GM19025 (cell line): Measurements from ENCODE around the gene PABPN1L.

Source experiments
- ATAC-seq: cut with Tn5 transposase; IDR thresholded peaks from one replicate; pipeline ENCODE4 v1.9.1; 2021; ENCODE audit warnings: mild to moderate bottlenecking, low read depth, moderate library complexity; ENCODE audit not compliant: unreplicated experiment

PABPN1L gene, protein sequence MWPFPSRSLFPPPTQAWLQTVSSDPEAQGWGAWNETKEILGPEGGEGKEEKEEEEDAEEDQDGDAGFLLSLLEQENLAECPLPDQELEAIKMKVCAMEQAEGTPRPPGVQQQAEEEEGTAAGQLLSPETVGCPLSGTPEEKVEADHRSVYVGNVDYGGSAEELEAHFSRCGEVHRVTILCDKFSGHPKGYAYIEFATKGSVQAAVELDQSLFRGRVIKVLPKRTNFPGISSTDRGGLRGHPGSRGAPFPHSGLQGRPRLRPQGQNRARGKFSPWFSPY

DNA sequence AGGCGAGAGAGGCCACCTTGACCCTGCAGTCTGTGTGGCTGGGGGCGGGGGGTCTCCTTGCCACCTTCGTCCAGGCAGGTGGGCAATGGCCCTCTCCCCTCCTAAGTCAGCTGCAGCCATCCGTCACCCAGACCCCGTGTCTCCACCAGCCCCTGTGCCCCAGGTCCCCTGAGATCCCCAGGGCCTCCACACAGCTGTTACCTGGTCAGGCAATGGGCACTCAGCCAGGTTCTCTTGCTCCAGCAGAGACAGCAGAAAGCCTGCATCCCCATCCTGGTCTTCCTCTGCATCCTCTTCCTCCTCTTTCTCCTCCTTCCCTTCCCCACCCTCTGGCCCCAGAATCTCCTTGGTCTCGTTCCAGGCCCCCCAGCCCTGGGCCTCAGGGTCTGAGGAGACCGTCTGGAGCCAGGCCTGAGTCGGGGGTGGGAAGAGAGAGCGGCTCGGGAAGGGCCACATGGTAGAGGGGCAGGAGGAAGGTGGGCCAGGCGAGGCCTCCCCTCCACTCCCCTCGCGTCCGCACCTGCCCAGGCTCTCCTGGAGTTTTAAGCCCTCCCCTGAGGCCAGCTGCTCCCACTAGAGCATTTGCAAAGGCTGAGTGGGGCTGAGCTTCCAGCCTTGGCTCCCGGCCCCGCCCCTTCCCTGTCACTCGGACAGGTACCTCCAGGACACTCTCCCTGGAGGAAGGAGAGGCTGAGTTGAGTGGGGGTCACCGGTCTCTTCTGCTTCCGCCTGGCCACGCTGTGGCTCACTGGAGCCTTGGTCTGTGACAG is at the start of gene PABPN1L:
TSS of gene PABPN1L (minus strand) at position 510 of the 770 bp plus-strand sequence. CDS start at position 456, 54 bp downstream.
- no peak for ATAC-seq

DNA sequence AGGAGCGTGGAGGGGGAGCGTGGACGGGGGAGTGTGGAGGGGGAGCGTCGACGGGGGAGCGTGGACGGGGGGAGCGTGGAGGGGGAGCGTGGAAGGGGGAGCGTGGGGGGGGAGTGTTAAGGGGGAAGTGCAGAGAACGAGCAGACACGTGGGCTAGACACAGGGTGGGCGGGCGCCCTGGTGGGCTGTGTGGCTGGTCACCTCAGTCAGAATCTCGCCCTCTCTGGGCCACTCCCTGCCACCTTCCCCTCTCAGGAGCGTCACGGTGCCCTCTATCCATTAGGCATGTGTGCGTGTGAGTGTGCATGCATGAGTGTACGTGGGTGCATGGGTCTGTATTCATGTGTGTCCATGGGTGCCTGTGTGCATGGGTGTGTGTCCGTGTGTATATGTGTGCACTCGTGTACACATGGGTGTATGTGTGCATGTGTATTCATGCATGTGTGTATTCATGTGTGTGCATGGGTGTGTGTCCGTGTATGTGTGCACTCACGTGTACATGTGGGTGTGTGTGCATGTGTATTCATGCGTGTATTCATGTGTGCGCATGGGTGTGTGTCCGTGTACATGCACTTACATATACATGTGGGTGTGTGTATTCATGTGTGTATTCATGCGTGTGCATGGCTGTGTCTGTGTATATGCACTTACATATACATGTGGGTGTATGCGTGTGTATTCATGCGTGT is 49.3 kb upstream of the PABPN1L start:
- ATAC-seq = no peak

DNA sequence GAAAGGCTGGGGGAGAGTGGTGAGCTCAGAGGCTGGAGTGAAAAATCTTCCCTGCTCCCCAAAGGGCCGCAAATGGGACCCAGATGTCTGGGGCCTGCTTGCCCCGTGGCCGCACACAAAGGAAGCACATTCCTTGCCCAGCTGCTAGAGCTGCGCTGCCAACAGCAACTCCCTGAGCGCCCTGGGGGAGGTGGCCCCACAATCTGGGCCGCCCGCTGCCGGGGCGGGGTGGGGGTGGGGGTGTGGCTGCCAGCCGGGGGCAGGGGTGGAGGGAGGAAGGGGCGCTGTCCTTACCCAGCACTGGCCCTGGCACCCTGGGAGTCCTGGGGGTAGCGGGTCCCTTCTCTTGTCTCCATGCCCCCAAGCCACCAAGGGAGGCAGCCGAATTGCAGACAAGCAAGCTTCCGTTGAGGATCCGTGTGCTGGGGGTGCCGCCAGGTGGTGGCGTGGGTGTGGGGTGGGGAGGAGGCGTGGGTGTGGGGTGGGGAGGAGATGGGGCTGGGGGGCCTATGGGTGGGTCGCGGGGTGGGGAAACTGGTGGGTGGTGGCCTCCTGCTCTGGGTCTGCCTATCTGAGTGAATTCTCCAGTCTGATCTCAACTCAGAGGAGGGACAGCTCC is 48.4 kb upstream of the PABPN1L start:
- no peak for ATAC-seq

DNA sequence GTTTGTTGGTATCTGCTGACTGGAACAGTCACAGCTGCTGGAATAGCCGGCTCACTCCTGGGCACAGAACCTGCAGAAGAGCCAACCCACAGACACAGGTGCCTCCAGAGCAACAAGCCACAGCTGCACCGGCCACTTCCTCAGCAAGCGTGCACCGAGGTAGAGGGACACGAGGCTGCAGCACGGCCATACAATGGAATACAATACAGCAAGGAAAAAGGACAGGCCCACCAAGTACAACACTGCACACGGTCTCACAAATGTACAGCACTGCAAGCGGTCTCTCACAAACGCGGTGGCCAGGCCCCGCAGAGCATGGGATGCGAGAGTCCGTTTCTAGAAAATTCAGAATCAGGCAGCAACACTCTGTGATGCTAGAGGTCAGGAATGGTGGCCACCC is 47.4 kb upstream of the PABPN1L start:
- ATAC-seq = no peak

DNA sequence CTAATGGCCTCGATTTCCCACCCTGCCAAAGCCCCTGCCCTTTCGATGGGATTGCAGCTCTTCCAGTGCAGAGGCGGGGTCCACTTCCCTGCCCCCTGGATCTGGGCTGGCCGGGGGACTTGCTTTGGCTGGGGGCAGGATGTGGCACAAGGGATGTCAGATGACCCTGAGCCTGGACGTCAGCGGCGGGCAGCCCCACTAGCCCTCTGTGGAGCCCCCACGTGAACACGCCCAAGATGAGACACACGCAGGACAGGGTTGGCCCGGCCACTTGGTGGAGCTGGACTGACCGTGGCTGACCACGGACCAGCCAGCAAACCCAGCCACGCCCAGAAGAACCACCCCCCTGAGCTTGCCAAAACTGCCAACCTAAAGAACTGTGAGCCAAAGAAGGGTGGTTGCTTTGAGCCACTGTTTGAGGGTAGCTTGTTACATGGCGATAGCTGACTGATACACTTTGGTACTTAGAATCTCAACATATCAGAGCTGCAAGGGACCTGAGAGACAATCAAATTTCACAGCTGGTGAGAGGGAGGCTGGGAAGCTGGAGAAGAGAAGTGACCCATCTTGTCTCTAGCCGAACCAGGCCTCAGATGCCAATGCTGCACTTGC is 46.6 kb upstream of the PABPN1L start:
- no peak for ATAC-seq

DNA sequence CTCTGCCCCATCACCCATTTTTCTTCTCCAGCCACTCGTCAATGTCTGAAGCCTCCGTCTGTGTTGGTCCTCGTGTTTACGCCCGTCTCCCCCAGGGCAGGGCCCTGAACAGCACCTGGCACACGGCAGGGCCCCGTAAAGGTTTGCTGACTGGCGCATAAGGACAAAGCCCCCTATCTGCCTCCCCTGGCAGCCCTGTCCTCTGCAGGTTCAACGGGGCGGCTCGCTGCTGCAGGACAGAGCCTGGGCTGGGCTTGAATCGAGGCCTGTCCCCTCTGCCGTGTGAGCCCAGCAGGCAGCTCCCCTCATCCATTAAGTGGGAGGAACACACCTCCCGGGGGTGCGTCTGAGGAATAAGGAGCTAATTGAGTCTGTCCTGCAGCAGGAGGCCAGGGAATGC is 46.1 kb upstream of the PABPN1L start:
- no peak for ATAC-seq

DNA sequence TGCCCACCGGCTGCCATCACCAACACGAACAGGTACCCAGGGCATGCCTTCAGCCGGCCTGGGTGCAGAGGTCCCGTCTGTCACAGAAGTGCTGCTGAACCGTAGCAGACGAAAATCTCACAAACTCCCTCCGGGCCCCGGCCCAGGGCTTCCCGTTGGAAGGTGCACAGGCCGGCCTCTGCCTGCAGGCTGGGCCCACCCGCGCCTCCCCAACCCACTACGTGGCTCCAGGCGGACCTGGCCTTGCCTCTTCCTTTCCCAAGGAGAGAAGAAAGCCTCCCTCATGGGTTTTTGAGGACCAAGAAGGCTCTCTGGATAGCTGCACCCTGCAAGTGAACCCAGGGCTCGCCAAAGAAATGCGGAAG is 45.5 kb upstream of the PABPN1L start:
- ATAC-seq = no peak

DNA sequence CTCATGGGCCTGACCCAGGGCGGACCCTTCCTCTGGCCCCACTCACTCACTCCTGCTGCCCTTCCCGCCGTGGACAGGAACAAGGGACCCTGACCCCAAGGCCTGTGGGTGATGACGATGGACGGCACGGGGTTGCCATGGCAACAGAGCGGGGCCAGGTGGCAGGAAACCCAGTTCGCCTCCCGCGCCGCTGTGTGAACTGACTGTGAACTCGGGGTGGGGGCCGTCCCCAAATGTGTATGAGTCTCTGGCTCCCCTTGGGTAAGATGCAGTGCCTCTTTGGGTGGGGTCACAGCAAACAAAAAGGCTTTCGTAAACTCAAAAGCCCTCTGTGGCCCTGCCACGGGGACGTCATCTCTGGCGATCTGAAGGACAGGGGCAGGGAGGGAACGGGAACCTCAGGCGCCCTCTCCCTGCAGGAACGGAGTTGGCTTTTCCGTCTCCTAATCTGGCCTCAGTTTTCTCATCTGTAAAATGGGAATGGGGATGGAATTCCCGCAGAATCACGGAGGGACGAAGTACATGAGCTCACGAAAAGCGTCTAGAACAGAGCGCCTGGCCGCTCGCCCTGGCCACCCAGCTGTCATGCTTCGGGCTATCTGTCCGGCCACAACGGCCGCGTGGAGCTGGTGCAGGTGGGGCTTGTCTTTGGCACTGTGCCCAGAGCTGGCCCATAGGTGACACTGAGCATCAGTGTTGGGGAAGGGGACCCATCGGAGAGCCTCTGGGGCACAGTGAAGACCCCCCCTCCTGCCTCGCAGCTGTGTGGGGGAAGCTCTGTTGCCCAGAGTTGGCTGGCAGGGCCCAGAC is 44.9 kb upstream of the PABPN1L start:
- ATAC-seq = no peak

DNA sequence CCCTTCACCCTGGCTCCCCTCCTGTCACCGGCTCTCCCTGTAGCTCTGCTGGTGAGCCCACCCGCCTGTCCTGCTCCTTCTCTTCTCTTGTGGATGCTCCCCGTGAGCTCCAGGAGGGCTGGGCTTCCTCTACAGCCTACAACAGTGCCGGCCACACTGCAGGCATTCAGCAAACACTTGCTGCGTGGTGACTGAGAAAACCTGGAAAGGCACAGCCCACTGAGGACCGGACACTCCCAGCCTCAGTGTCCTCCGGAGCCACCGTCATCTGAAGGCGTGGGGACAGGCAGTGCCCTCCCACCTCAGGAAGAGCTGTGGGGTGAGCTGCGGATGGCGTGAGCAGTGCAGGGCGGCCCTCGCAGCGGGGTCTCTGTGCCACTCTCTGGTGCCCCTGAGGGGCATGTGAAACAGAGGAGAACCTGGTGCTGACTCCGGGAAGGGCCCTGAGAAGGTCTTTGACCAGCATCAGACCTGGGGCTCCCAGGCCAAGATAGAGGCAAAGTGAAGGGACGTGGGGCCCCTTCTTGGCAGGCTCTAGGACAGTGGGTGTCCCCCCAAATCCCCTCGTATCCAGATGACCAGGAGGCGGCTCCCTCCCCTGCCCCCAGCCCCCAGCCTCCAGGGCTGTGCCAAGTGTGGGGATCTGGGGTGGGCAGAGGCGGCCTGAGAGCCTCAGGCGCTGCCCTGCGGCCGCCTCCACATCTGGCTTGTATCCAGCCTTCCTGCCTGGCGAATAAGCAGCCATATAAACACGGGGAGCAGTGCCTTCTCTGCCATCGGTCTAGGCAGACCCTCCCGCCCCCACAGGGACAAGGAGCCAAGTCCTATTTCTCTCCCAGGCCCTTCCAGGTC is 44.0 kb upstream of the PABPN1L start:
- ATAC-seq = no peak

DNA sequence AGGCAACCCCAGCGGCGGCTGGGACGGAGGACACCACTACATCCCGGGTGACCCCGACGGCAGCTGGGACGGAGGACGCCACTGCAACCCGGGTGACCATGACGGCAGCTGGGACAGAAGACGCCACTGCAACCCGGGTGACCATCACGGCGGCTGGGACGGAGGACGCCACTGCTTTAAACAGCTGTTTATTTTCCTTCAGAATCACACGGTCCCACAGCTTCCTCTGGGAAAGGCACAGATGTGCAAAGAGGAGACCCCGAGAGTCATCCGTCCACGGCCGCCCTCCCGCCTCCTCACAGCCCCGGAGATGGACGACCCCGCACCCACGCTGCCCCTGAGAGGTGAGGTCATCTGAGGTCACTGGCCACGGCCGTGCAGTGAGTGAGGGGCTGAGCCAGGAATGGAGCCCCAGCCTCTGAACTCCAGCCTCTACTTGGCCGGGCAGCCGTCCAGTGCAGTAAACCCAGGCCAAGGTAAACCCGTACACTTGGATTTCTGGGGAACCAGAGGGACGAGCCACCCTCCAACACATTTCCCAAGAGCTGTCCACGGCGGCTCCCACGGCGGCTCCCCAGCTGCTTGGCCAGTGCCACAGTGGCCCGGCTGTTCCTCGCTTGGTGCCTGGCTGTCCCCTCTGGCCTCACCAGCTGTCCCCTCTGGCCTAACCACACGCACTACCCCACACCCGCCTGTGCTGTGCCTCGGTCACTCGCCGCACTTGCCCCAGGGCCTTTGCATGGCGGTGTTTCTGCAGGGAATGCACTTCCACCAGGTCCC is 43.2 kb upstream of the PABPN1L start:
- no peak for ATAC-seq

DNA sequence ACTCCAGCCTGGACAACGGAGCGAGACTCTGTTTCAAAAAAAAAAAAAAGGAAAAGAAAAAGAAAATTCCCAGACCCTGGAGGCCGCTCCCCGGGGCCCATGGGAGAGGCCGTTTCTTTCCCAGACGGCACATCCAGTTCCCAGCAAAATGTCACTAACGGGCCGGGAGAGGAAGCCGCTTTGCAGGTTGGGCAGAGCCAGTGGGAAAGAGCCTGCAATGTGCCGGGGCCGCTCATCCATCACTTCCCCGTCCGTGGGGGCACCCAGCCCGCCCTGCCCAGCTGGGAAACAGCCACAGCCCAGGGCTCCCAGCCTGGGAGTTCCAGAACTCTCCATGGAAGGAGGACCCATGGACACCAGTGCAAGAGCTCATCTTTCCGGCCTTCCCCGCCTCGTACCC is 41.8 kb upstream of the PABPN1L start:
- no peak for ATAC-seq

DNA sequence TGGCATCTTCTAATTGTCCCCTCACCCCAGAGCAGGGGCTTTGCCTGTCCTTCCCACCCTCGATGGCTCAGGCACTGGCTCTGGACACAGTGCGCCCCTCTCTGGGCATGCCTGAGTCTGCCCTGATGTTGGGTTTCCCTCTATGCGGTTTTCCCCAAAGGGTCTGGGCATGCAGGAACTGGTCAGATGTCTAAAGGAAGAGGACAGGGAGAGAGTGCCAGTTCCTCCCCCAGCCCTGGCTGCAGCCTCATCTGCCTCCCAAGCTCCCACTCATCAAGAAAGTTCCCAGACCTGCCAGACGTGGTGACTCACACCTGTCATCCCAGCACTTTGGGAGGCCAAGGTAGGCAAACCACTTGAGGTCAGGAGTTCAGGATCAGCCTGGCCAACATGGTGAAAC is 41.3 kb upstream of the PABPN1L start:
- no peak for ATAC-seq

DNA sequence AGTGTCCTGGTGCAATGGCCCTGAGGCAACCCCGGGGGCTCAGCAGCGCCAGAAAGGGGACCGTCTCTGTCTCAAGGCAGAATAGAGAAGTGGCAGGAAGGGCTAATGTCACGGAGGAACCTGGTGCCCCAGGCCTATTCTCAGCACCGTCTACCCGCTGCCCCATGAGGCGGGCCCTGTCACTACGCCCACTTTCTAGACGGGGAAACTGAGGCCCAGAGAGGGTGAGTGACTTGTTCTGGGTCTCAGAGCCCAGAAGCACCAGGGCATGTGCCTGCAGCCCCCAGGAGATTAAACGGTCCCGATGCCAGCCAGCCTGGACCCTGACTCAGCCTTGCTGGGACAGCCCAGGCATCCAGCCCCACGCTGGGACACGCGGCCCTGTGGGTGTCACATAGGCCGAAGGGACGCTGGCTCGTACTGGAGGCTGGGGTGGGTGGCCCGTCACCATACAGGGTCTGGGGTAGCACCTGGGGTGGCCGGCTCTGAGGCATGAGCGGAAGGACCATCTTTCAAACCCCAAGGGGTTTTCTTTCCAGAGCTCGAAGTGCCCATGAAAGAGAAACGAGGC is 40.2 kb upstream of the PABPN1L start:
- no peak for ATAC-seq

DNA sequence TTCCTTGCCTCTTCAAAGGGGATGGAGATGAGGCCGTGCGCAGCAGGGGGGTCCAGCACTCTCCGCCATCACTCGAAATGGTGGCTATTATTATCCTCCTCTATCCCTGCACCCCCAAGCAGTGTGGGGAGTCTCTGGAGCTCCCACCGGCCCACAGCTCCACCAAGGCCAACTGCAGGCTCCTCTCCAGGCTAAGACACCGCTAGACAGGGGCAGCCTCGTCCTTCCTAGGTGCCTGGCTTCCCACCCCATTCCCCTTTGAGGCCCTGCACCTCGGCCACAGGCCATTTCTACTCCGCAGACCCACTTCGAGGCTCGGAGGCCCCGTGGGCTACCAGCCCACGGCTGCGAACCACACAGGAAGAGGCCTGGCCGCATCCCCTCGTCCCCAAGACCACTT is 39.6 kb upstream of the PABPN1L start:
- ATAC-seq = no peak

DNA sequence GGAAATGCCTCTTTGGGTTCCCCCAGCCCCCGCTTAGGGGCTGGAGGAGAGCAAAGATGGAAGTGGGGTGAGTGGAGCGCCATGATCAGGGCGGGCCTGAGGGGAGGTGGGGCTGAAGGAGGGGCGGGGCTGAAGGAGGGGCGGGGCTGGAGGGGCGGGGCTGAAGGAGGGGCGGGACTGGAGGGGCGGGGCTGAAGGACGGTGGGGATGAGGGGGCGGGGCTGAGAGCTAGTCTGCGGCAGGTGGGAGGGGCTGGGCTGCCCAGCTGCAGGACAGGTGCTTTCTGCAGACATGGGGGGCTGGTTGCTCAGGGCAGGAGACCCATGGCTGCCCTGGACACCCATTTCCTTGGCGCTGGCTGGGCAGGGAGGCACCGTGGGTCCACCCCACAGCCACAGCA is 39.1 kb upstream of the PABPN1L start:
- ATAC-seq = no peak

DNA sequence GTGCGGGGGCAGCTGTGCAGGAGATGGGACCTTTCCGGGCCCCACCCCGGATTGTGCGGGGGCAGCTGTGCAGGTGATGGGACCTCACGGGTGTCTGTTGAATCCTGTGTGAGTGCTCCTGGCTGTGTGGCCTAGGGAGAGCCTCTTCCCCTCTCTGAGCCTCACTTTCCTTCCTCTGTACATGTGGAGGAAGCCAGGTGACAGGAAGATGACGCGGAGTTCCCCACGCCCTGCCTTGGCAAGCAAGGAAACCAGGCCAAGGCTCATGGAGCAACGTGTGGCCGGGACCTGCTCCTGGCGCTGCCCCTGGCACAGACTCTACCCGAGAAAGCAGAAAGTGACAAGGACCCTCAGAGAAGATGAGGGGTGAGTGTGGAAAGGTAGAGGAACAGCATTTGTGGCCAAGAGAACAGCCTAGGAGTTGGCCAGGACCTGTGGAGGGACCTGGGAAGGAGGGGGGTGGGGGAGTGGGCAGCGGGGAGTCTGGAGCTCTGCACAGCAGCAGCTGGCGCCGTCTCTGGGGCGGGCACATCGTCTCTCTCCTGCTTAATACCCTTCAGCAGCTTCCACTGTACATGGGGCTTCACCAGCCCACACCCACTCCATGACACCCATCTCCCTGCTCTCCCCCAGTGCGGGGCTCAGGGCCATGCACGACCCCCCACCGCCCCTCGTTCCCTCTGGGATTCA is 38.4 kb upstream of the PABPN1L start:
- no peak for ATAC-seq

DNA sequence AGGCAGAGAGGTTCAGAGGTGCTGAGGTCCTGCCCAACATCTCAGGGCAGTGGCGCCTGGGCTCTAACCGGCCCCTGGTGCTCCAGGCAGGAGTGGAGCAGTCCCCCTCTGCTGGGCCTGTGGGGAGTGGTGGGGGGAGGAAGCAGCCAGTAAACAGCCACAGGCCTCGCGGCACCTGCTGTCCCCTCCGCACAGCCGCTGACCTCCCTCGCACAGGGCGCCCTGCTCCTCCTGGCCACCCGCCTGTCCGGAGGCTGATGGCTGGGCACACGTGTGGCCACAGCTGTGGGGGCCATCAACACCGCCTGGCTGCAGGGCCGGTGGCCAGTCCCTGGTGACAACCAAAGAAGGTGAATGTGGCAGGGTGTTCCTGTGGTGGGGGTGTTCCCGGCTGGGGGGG is 36.8 kb upstream of the PABPN1L start:
- no peak for ATAC-seq
